ENCODE data around the gene HBD.

The HBD gene

GRCh38 chr11:5246772-5247471, 12.6 kb upstream of the HBD start:
- no peak overlapping the region for H3K27ac ChIP-seq (ENCODE audit: extremely low read depth, low read depth, low read length)
- H3K36me3 ChIP-seq (ENCODE audit: control insufficient read depth in 2 of 2, insufficient read depth in 1 of 2, low read length in 2 of 2): no peaks in the 10 kb centered on the region
- TF ChIP-seq ZNF692 (tag by site-specific recombination; IDR thresholded peaks at IDR 0.05) (no peak), ZNF610 (tag by site-specific recombination; IDR thresholded peaks at IDR 0.05; ENCODE audit: borderline replicate concordance) (no peak), ZNF704 (tag by site-specific recombination; IDR thresholded peaks at IDR 0.05) (no peak), ZNF501 (tag by site-specific recombination; IDR thresholded peaks at IDR 0.05) (no peak), TCF7L2 (IDR thresholded peaks at IDR 0.05; ENCODE audit: borderline replicate concordance, low read depth, low read length) (no peak), INSM2 (tag by site-specific recombination; IDR thresholded peaks at IDR 0.05) (no peak), ZBTB17 (tag by site-specific recombination; IDR thresholded peaks at IDR 0.05) (no peak), ZNF423 (tag by site-specific recombination; IDR thresholded peaks at IDR 0.05) (no peak), ZNF707 (tag by site-specific recombination; IDR thresholded peaks at IDR 0.05) (no peak), KLF1 (tag by site-specific recombination; IDR thresholded peaks at IDR 0.05) (no peak), ZNF311 (tag by site-specific recombination; IDR thresholded peaks at IDR 0.05; ENCODE audit: borderline replicate concordance) (no peak), BCL11B (tag by site-specific recombination; IDR thresholded peaks at IDR 0.05; ENCODE audit: low read depth) (no peak), ZNF654 (tag by site-specific recombination; IDR thresholded peaks at IDR 0.05; ENCODE audit: low read depth) (no peak), ZNF248 (tag by site-specific recombination; IDR thresholded peaks at IDR 0.05) (no peak), YY2 (tag by site-specific recombination; IDR thresholded peaks at IDR 0.05) (no peak), ZBTB1 (tag by site-specific recombination; IDR thresholded peaks at IDR 0.05) (no peak), OVOL3 (tag by site-specific recombination; IDR thresholded peaks at IDR 0.05) (no peak), ZNF2 (tag by site-specific recombination; IDR thresholded peaks at IDR 0.05) (no peak), ZNF398 (tag by site-specific recombination; IDR thresholded peaks at IDR 0.05) (no peak), ZNF544 (tag by site-specific recombination; IDR thresholded peaks at IDR 0.05) (no peak)
- POLR2A ChIA-PET: no interaction called here
- no peaks in the 10 kb centered on the region for H3K9me3 ChIP-seq (ENCODE audit: control insufficient read depth, insufficient read depth, low read depth, low read length)
- CTCF ChIA-PET: no interaction called here
- H3K4me1 ChIP-seq (ENCODE audit: control insufficient read depth, insufficient read depth, low read length): no peaks in the 10 kb centered on the region
- H3K4me3 ChIP-seq (ENCODE audit: low read depth, low read length): no peak overlapping the region

GRCh38 chr11:5245155-5245554, 10.9 kb upstream of the HBD start:
- Histone ChIP-seq H3K27ac (ENCODE audit: extremely low read depth, low read depth, low read length) (no peak overlapping the region), H3K9me3 (ENCODE audit: control insufficient read depth, insufficient read depth, low read depth, low read length) (no peaks in the 10 kb centered on the region), H3K4me3 (ENCODE audit: low read depth, low read length) (no peak overlapping the region), H3K36me3 (ENCODE audit: control insufficient read depth in 2 of 2, insufficient read depth in 1 of 2, low read length in 2 of 2) (no peaks in the 10 kb centered on the region), H3K4me1 (ENCODE audit: control insufficient read depth, insufficient read depth, low read length) (no peaks in the 10 kb centered on the region)
- ChIA-PET POLR2A (no interaction called here), CTCF (no interaction called here)
- TF ChIP-seq ZNF221 (tag by site-specific recombination; IDR thresholded peaks at IDR 0.05; ENCODE audit: borderline replicate concordance) (no peak), HOXA7 (CRISPR knock-in tag; IDR thresholded peaks at IDR 0.05; ENCODE audit: borderline replicate concordance) (no peak), ZNF155 (tag by site-specific recombination; IDR thresholded peaks at IDR 0.05) (no peak), ZNF214 (tag by site-specific recombination; IDR thresholded peaks at IDR 0.05; ENCODE audit: borderline replicate concordance) (no peak), ZNF426 (tag by site-specific recombination; IDR thresholded peaks at IDR 0.05) (no peak), ZNF654 (tag by site-specific recombination; IDR thresholded peaks at IDR 0.05; ENCODE audit: low read depth) (no peak)

Measured in HEK293 (cell line).